NCI-H2196 (cell line): Measurements from ENCODE around the gene CCDC178.

ENCODE experiments used
- DNase-seq: peaks from one replicate; lab custom pipeline; 2025; ENCODE audit not compliant: unreplicated experiment; lab: John Stamatoyannopoulos, UW

The CCDC178 gene

DNA sequence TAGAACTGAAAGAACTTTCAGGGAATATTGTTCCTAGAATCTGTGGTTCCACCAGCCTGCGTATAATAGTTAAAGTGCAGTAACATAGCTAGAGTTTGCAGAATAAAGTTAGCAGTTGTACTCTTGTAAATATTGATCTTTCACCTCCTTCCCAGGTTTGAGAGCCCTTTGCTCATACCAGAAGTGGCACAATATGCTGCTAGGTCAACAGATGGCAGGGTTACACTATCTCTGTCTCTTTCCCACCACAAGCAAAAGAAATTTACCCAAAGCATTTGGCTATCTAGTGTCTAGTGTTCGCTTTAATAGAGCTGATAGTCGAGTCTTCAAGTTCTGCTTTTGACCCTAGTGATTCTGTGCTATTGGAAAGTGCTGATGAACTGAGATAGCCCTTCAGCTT is 548.7 kb downstream of the CCDC178 start:
- DNase-seq = no peak

- DNase-seq = no peak
Observed at GRCh38 chr18:32891130-32891529, 549.4 kb downstream of the CCDC178 start.

- no peak for DNase-seq
Observed at GRCh38 chr18:32889615-32890593, 550.6 kb downstream of the CCDC178 start.

DNA sequence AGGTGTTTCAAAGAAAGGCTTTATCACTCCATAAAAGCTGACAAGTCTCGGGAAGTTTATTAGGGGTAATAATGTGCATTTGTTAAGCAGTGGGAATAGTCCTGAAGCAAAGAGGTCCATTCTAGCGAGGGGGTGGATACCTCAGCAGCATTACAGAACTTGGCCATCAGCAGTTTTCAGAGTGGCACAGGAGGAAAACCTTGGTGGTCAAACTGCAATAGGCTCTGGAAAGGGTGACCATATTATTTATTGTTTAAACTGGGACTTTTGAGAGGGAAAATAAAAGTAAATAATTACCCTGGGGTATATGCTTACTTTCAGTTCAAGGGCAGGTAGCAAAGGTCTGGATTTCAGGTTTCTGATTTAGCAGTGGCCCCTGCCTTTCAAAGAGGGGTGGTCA is 552.2 kb downstream of the CCDC178 start:
- DNase-seq = no peak
